ENCODE measurements around the gene DNPEP.

DNPEP gene

GRCh38 chr2:219362524-219363164, 25.1 kb downstream of the DNPEP start (continued):
- TF ChIP-seq INSM2 (tag by site-specific recombination; IDR thresholded peaks at IDR 0.05) (no peak), ZNF274 (IDR thresholded peaks at IDR 0.05; ENCODE audit: low read length) (no peak), ZNF274 (tag by site-specific recombination; IDR thresholded peaks at IDR 0.05; ENCODE audit: borderline replicate concordance) (no peak), KLF16 (tag by site-specific recombination; IDR thresholded peaks at IDR 0.05) (no peak), ZNF335 (tag by site-specific recombination; conservative IDR thresholded peaks at IDR 0.05) (no peak), GLIS1 (tag by site-specific recombination; IDR thresholded peaks at IDR 0.05) (peak; percentile 87), PRDM6 (tag by site-specific recombination; IDR thresholded peaks at IDR 0.05) (no peak), ZNF280C (tag by site-specific recombination; IDR thresholded peaks at IDR 0.05) (no peak), ZNF530 (tag by site-specific recombination; IDR thresholded peaks at IDR 0.05; ENCODE audit: low read depth) (no peak), BCL11B (tag by site-specific recombination; IDR thresholded peaks at IDR 0.05; ENCODE audit: low read depth) (no peak)

- H3K9me3 ChIP-seq (ENCODE audit: control insufficient read depth, insufficient read depth, low read depth, low read length), result no peaks in the 10 kb centered on the region
- TF ChIP-seq ZNF624 (tag by site-specific recombination; IDR thresholded peaks at IDR 0.05), result no peak
- no peak for TF ChIP-seq ZNF707 (tag by site-specific recombination; IDR thresholded peaks at IDR 0.05)
- TF ChIP-seq ZNF530 (tag by site-specific recombination; IDR thresholded peaks at IDR 0.05; ENCODE audit: low read depth), result no peak
- TF ChIP-seq ZNF677 (tag by site-specific recombination; IDR thresholded peaks at IDR 0.05), result no peak
- TF ChIP-seq ZNF433 (tag by site-specific recombination; IDR thresholded peaks at IDR 0.05; ENCODE audit: low read depth), result no peak
- no peak for TF ChIP-seq RBAK (tag by site-specific recombination; IDR thresholded peaks at IDR 0.05)
- no peak for TF ChIP-seq ZNF768 (tag by site-specific recombination; IDR thresholded peaks at IDR 0.05)
- no peak for TF ChIP-seq ZIC2 (tag by site-specific recombination; IDR thresholded peaks at IDR 0.05)
- no peak for TF ChIP-seq SP2 (tag by site-specific recombination; IDR thresholded peaks at IDR 0.05)
- no peak for TF ChIP-seq ZNF292 (tag by site-specific recombination; IDR thresholded peaks at IDR 0.05; ENCODE audit: borderline replicate concordance, low read depth)
- TF ChIP-seq ZNF76 (tag by site-specific recombination; IDR thresholded peaks at IDR 0.05; ENCODE audit: borderline replicate concordance, low read depth), result no peak
- no peak for TF ChIP-seq ELK4 (IDR thresholded peaks at IDR 0.05; ENCODE audit: borderline replicate concordance, low read depth, low read length)
- TF ChIP-seq REST (tag by site-specific recombination; IDR thresholded peaks at IDR 0.05), result no peak
- TF ChIP-seq ZNF335 (tag by site-specific recombination; conservative IDR thresholded peaks at IDR 0.05), result no peak
- TF ChIP-seq REPIN1 (tag by site-specific recombination; IDR thresholded peaks at IDR 0.05; ENCODE audit: low read depth), result no peak
- no peak for TF ChIP-seq ZNF488 (tag by site-specific recombination; IDR thresholded peaks at IDR 0.05)
- no peaks in the 10 kb centered on the region for H3K36me3 ChIP-seq (ENCODE audit: control insufficient read depth in 2 of 2, insufficient read depth in 1 of 2, low read length in 2 of 2)
- H3K4me1 ChIP-seq (ENCODE audit: control insufficient read depth, insufficient read depth, low read length), result peaks cover 7% of the 10 kb centered on the region
- no peak overlapping the region for H3K4me3 ChIP-seq (ENCODE audit: low read depth, low read length)
- CTCF ChIA-PET, result interaction anchor here (0.6 to 1.1 kb wide), 7 partner anchors 50 to 515 kb away, joined by 3 to 4 read pairs (median 3); no protein-coding TSS in a partner anchor
- H3K27ac ChIP-seq (ENCODE audit: extremely low read depth, low read depth, low read length), result no peak overlapping the region
- POLR2A ChIA-PET, result no interaction called here
These were observed 25.6 kb downstream of the DNPEP start for GRCh38 chr2:219362072-219362471.
